Epithelial cell of esophagus (primary cell): ENCODE measurements around the gene VAV1.

Experiments
- DNase-seq: peaks from one replicate; pipeline ENCODE4 v3.0.0; 2010; ENCODE audit warnings: low read depth
- H3K4me3 ChIP-seq: 2 replicates; pipeline ENCODE4 v1.5.1; 2011; ENCODE audit warnings: mild to moderate bottlenecking, low read length, control low read depth
- CTCF ChIP-seq: IDR thresholded peaks from 2 replicates; pipeline ENCODE4 v1.5.1; 2011; ENCODE audit warnings: low read depth, mild to moderate bottlenecking, low read length, control low read depth, inconsistent platforms; ENCODE audit not compliant: insufficient read depth; ENCODE audit errors: missing control alignments

Gene VAV1

GRCh38 chr19:6729573-6730152 lies 42.8 kb upstream of the VAV1 start:
- TF ChIP-seq CTCF, result no peak
- H3K4me3 ChIP-seq, result no peak overlapping the region
- no peak for DNase-seq

DNA sequence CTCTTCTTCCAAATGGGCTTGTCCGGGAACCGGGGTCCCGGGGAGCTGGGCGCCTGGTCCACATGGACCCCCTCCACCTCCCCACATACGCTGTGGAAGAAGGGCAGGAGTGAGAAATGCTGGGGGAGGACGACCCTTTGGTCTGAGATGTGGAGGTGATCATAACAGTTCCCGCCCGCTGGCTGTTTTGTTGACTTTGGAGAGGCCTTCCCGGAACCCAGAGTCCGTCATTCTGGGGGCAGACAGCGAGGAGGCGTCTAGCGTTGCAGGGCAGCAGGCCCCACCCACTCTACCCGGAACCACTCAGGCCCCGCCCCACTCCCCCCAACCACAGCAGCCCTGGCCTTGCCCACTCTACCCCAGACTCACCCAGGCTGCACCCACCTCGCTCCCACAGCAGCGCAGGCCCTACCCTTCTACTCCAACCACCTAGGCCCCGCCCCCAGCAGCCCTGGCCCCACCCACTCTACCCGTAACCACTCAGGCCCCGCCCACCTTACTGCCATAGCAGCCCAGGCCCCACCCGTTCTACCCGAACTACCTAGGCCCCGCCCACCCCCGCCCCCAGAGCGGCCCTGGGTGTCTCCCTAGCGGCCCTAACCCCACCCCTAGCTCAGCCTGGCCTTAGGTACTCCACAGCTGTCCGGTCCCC lies 42.2 kb upstream of the VAV1 start:
- H3K4me3 ChIP-seq, result no peak overlapping the region
- DNase-seq, result peak; percentile 66
- no peak for TF ChIP-seq CTCF

DNA sequence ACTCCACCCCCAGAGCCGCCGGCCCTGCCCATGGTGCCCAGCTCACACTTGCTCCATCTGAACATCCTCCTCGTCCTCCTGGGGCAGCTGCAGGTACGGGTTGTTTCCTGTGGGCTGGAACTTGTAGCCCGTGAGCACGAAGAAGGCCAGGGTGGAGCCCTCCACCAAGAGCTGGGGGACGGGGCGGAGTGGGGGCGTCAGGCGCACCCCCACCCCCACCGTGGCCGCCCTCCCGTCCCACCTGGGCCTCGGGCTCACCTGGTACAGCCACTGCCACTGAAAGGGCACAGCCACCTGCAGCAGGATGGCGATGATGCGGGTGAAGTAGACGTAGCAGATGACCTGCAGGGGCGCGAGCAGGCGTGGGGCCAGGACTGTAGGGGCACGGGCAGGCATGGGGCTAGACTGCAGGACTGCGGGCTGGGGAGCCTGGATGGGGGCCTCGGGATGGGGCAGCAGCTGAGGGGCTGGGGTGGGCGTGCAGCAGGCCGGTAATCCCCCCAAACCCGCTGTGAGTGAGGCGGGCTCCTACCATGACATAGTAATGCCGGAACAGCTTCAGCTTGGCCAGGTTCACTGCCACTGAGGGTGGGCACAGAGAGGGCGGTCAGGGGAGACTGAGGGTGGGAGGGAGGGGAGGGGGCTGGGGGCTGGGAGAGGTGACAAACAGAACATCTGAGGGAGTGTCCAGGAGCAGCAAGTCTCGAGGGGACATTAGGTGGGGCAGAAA lies 41.4 kb upstream of the VAV1 start:
- TF ChIP-seq CTCF, result no peak
- H3K4me3 ChIP-seq, result no peak overlapping the region
- no peak for DNase-seq

- no peak for DNase-seq
- TF ChIP-seq CTCF, result no peak
- no peak overlapping the region for H3K4me3 ChIP-seq
Measured at GRCh38 chr19:6731822-6732221, 40.7 kb upstream of the VAV1 start.

- H3K4me3 ChIP-seq, result no peak overlapping the region
- DNase-seq, result no peak
- TF ChIP-seq CTCF, result no peak
Measured at GRCh38 chr19:6732803-6733337, 39.6 kb upstream of the VAV1 start.

GRCh38 chr19:6733338-6734095 lies 39.0 kb upstream of the VAV1 start:
- no peak overlapping the region for H3K4me3 ChIP-seq
- DNase-seq, result no peak
- no peak for TF ChIP-seq CTCF
